Inflammatory macrophage (primary cell): ENCODE results near the gene RBM28.
A peak's percentile ranks its signal among the peaks of the same experiment; 100 is the strongest.

ENCODE experiments used
- DNase-seq, 2 donors: peaks; one replicate each; pipeline ENCODE4 v3.0.0-alpha.2; 2020 to 2022
- total RNA-seq, 18 experiments: gene quantifications; one replicate each; lab custom pipeline; 2026; ENCODE audit warnings: mixed read lengths in 6 of 18, inconsistent platforms in 2 of 18; lab: John Stamatoyannopoulos, UW

Gene RBM28, protein sequence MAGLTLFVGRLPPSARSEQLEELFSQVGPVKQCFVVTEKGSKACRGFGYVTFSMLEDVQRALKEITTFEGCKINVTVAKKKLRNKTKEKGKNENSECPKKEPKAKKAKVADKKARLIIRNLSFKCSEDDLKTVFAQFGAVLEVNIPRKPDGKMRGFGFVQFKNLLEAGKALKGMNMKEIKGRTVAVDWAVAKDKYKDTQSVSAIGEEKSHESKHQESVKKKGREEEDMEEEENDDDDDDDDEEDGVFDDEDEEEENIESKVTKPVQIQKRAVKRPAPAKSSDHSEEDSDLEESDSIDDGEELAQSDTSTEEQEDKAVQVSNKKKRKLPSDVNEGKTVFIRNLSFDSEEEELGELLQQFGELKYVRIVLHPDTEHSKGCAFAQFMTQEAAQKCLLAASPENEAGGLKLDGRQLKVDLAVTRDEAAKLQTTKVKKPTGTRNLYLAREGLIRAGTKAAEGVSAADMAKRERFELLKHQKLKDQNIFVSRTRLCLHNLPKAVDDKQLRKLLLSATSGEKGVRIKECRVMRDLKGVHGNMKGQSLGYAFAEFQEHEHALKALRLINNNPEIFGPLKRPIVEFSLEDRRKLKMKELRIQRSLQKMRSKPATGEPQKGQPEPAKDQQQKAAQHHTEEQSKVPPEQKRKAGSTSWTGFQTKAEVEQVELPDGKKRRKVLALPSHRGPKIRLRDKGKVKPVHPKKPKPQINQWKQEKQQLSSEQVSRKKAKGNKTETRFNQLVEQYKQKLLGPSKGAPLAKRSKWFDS
- 9.3 to 49.1 (median 33.7) reads per million in 18 experiments for total RNA-seq

DNA sequence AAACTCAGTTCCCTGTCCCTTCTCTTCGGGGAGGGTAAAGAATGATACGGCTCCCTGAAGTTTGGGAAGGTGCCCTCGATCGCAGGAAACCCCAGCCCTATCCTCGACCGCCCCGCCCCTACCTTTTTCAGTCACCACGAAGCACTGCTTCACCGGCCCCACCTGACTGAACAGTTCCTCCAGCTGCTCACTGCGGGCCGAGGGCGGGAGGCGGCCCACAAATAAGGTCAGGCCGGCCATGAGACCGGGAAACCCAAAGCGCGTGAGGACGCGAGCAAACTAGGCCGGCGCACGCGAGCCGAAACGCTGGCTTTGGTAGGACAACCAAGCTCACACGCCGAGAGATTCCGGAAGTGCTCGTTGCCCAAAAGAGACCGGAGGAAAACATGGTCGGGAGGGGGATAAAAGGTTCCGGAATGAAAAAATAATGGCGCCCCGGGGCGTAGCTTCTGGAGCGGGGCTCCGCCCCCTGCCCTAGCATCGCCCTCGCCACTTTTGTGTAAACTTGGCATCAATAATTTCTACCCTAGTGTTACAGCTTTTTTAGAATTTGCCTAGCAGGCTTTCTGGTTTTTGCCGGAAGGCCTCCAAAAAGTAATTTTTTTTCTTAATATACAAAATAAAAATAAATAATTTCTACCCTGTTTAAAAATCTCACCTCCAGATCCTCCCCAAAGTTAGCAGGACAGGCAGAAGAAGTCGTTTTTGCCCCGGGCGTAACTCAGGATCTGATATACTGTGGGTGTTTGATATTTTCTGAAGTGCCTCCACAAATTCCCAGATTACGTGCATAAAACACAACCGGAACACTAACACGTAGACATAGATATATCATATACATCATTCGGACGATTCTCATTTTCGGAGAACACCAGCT, at the start of gene RBM28:
RBM28 (minus strand) TSS at position 355 of the 877 bp plus-strand sequence; CDS start at position 240, 115 bp downstream.
- peak; percentile 96 to 97 for DNase-seq

DNA sequence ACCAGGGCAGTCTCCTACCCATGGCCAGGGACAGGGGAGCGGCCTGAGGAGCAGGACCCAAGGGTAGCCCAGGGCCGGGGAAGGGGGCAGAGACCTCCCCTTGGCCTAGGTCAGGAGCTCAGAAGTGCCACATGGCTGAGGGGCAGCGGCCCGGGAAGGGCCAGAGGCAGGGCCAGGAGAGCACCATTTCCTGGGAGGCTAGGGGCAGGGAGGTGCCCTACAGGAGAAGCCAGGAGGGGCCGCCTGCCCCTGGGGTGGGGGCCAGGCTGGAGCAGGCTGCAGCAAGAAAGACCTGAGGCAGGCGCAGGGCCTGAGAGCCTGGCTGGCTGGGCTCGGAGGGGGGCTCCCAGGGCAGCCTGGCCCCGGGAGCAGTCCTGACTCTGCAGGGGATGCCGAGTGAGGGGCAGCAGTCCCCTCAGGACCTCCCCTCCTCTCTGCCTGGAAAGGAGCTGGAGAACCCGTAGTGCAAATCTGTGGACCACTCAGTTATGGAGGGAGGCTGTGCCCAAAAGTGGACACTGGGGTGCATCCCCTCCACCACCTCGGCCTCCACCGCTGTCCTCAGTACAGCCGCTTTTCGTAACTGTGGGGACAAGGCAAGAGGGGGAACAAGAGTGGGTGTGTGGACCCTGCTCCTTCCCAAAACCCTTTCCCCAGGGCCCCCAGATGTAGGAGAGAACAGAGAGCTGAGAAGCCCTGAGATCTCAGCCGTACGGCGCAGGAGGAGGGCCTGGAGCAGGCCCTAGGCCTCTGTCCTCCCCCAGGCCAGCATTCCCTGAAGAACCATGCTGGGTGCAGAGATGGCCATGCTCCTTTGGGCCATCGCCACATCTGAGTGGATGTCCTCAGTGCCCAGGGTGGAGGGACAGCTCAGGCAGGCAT, 49.0 kb upstream of the RBM28 start:
- DNase-seq: no peak

DNA sequence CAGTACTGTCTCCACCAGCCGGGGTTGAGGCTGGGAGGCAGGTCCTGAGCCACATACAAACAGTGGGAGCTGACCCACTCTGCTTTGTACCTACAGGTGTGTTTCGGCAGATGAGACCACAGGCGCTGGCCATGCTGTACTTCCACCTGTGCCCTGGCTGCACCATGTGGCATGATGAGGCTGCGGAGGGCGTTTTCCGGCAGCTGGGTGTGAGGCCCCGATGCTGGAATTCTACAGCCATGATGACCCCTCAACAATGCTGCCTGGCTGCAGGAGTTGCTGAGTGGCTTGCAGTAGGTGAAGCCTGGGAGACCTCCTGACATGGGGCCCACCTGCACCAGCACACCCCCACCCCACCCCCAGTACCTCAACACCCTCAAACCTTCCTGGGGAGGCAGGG, 48.1 kb upstream of the RBM28 start:
- DNase-seq: no peak

DNA sequence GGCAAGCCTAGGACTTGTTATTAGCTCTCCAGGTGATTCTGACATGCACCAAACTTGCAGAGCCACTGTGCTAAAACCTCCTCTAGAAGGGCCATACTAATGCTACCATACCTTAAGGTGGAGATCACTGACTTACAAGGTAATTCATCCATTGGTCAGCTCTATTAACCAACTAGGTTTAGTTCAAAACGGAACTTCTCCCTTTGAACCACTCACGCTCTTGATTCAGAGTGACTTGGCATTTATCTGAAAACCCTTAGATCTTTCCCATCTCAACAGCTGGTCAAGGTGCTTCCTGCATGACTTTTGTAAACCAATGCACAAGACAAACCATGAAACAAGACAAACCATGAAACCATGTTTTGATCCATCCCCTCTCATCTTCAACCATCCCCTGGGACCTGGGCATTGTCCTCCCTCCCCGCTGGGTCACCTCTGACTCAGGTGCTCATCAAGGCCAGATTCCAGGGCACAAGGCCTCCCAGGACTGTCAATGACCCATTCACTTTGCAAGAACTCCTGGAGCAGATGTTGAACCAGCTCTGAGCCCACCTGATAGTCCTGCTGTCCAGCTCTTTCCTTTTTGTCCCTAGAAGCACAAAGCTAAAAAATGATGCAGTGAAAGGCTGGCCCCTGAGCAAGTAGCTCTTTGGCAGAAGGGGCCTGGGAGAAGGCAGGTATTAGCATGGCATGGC, 47.3 kb upstream of the RBM28 start:
- DNase-seq: no peak

DNA sequence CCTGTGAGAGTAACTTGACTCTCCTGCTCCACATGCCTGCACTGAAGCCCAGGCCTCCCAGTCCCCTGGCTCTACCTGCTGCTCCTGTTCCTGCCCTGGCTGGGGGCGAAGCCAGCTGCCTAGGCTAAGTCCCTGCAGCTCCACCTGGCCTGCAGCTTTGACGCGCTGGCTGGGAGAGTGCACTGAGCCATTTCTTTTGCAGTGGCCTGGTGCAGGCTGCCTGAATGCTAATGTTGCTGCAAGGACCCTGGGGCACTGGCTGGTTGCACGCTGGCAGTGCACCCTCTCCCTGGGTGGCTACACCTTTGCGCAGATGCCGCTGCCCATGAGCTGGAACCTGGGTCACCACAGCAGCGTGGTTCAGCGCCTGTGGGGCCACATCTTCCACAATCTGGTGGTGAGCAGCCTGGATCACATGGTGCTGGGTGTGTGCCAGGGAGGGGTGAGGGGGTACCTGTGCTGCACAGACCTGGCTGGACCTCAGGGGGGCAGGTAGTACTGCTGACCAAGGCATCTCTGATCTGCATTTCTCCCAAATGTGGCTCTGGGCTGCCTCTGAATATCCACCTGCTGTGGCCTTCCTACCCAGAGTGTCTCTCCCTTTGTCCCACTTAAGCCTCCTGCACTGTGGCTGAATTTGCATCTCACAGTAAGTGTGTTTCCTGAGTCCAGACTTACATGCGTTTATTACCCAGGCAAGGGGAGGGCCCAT, 46.1 kb upstream of the RBM28 start:
- no peak for DNase-seq

DNA sequence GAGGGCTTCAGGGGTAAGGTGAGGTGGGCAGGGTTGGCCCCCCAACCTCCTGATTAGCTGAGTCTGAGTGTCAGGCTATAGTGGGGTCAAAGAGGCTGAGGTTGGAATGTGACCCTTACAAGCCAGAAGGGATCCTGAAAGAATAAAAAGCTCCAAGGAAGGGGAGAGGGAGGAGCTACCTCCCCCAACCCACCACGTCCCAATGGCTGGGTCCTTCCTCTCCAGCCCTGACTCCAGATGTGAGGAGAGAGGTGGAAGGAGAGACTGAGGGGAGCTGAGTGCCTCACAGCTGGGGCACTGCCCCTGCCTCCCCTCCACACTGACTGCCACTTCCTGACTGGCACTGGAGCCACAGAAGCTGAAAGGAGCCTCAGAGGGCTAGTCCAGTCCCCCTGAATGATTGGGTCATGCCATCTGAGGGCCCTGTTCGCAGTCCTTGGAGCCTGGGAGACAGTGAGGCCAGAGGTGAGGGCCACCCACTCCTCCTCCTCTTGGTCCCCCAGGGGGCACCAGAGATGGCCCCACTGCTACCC, 45.4 kb upstream of the RBM28 start:
- no peak for DNase-seq

DNA sequence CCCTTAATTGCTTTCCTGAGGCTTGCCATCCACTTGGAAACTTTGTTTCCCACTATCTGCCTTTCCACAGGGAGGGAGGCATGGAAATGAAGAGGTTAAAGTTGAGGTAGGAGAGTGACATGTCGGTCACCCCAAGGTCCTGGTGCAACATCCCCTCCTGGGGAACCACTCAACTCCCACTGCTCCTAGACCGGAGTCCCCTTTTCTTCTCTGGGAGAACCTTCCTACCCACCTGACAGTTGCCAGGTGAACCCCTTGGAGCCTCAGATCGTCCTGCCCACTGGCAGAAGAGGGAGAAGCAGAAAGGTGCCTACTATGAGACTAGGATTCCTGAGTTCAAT, 44.4 kb upstream of the RBM28 start:
- no peak for DNase-seq

DNA sequence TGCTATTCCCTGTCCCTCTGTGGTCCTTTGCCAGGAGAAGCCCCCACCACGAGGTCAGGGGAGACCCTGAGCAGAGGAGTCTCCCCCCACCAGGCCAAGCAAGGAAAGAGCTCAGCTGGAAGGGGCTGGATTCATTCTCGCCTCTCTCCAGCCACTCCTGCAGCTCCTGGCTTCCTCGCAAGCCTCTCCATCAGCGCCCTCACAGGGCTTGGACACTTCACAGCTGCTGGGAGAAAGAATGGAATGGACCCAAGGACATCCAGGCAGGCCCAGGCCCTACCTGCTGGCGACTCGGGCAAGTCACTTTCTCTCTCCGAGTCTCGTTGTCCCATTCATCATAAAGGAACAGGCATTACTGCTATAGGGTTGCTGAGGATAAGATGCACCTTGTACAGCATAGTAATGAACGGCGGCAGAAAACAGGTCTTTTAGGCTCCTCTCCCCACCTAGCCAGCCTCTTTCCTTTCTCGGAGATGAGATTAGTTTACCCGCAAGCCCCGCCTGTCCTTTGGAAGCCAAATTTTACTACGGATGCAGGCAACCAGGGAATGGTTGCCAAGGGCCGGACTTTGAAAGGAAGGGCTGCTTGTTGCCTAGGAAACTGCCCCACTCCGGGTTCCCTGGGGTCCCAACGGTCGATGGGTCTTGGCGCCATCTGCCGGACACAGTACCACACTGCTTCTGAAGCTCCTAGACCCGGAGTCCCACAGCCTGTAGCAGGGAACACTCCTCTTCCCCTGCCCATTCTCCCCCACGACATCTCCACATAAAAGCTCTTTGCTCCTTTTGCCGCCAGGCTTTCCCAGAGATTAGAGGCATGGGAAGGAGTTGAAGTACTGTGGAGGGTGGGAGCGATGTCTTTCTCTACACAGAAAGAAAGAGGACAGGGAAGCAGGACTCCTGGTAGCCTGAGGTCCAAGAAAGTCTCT, 43.8 kb upstream of the RBM28 start:
- peak; percentile 61 to 67 for DNase-seq

DNA sequence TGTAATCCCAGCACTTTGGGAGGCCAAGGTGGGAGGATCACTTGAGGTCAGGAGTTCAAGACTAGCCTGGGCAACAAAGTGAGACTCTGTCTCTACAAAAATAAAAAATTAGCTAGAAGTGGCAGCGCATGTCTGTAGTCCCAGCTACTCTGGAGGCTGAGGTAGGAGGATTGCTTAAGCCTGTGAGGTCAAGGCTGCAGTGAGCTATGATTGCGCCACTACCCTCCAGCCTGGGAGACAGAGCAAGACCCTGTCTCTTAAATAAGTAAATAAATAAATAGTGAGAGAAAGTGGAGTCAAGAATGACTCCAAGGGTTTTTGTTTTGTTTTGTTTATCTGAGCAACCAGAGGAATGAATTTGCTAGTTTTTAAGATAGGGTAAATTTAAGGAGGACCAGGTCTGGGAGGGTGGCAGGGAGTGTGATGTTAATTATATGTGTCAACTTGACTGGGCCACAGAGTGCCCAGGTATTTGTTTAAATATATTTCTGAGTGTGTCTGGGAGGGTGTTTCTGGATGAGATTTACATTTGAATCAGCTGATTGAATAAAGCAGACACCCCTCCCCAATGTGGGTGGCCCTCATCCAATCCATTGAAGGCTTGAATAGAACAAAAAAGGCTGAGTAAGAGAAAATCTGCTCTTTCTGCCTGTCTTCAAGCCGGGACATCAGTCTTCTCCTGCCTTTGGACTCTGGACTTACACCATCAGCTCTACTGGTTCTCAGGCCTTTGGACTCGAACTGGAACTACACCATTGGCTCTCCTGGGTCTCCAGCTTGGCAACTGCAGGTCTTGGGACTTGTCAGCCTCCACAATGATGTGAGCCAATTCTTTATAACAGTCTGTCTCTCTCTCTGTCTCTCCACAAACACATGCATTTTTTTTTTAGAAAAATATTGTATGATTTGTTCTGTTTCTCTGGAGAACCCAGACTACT, 42.5 kb upstream of the RBM28 start:
- peak in 1 of 2 donors; percentile 24 for DNase-seq

DNA sequence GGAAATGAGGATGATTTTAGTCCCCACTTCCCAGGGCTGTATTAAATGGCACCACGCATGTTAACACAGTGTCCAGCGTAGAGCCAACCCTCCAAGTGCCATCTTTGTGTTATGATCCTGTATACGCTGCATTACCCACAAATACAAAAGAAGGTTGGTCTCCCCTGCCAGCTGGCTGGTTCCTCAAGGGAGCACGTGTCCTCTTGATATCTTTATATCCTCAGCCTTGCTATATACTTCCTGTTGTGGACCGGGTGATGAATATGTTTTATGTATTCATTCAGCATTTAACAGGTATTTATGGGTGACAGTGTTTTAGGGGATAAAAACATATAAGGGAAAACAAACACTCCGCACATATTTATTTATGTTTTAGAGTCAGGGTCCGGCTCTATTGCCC, 41.0 kb upstream of the RBM28 start:
- no peak for DNase-seq

DNA sequence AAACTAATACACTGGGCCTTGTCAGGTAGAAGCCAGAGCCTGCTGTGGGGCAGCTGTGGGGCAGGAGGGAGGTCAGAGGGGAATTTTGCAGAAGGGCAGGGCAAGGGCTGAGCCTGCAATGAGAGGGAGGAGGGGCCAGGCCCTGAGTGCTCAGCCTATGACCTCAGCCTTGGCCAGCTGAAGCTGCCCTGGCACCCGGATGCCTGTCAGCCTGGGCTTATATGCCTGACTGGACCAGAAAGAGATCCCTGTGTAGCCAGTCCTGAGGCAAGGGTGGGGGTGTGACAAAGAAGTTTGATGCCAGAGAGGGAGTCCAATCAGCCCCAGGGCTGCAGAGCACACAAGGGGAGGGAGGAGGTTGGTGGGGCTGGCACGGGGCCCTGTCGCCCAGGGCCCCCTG, 40.1 kb upstream of the RBM28 start:
- DNase-seq: no peak

DNA sequence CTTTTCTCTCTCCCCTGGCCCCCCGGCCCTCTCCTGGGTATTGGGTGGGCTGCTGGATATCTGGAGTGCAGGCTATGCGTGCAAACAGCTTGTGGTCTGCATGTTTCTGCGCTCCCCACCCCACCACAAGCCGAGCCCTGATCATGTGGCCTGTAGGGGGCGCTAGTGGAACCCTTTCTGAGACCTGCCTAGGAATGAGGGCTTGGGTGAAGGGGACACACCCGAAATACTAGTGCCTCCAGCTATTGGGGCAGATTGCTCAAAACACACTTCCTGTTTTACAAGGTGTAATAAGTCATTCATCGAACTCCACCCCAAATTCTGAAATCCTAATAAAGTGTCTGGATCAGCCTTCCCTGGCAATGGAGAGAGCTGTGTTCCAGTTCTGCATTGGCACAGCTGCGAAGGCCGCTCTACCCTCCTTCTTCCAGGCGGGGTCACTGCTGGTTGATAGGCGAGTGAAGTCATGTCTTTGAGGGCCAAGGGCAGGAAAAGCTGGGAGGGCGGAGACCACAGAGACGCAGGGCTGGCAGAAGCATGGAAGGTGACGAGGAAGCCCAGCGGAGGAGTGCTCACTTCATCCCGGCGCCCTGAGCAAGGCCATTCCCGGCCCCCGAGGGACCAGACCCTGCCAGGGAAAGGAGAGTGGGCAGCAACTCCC, 37.6 kb upstream of the RBM28 start:
- peak in 1 of 2 donors; percentile 67 for DNase-seq

DNA sequence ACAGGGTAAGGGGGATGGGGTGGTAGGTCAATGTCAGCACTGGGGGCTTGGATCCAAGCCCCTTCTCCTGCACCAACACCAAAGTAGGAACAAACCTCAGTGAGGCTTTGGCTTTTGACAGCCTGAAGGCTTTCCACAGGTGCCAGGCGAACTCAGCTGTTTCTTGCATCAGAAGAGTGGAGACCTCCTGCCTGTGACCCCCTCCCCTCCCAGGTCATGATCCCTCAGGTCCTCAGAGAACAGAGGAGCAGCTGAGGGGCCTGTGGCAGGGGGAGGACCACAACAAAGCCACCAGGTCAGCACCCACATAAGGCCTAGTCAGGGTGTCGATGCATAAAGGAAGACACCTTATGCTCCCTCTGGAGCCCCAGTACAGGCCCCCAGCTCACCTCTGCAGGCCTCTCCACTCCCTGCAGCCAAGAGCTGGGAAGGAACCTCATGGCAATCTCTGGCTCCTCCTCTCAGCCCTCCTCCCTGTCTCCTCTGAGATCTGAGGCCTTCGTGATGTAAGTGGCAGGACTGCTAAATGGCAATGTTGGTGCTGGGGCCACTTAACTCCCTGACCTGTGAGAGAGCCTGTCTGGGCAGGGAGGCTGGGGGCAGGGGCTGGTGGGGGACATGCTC, 36.9 kb upstream of the RBM28 start:
- no peak for DNase-seq

DNA sequence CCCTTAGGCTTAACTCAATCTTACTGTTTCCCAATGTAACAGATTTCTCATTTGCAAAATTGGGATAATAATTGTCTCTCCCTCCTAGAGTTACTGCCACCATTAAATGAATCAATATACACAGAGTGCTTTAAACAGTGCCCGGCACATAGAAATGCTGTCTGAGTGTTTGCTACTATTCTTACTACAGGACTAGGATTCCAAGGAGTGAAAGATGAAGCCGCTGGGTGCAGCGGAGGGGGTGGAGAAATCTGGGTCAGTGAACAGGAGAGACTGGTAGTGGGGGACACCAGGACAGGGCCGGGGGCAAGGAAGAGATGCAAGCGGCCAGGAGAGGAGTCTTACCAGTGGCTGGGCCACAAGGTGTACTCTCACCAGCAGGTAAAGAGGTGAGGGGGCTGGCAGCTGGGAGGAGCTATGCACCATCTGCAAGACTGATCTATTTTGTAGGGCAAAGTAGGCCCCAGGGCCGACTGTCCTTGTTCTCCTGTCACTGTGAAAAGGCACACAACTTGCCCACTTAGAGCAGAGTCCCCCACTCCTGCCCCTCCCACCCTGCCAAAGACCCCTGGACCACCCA, 36.3 kb upstream of the RBM28 start:
- DNase-seq: no peak

DNA sequence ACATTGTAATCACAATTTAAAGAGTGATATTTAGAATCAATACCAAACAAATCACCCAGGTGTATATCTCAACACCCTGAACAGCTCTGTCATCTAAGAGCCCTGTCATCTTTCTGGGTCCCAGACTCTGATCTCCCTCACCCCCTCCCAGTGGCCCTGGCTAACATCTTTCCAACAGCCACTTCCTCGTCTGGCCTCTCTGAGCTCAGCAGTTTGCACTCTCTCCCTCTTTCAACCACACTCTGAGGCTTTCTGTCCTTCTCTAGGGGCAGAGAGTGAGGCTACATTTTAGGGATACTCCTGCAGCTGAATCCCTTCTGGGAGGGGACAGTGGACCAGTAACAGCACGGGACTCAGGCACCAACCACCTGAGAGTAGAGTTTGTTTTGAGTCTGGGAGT, 34.9 kb upstream of the RBM28 start:
- no peak for DNase-seq

DNA sequence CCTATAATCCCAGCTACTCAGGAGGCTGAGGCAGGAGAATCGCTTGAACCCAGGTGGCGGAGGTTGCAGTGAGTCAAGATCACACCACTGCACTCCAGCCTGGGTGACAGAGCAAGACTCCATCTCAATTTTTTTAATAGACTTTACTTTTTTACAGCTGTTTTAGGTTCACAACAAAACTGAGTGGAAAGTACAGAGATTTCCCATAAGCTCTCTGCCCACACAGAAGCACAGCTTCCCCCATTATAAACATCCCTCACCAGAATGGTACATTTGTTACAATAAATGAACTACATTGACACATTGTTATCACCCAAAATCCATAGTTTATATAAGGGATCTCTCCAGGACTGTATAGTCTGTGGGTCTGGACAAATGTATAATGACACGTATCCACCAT, 32.4 kb upstream of the RBM28 start:
- DNase-seq: no peak

DNA sequence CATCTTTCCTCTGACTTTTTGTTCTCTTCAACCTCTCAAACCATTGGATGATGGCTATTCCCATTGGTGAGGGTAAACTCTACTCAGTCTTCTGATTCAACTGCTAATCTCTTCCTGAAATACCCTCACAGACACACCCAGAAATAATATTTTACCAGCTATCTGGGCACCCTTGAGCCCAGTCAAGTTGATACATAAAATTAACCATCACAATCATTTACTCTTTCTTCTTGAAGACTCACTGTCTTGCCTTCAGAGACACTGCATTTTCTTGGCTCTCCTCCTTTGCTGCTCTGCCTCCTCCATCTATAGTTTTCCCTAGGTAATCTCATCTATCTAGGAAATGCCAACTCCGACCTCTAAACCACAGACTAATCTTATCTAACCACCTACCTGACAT, 30.3 kb upstream of the RBM28 start:
- no peak for DNase-seq
